Measurements from ENCODE around the gene RNF13. TPM values are rescaled to one million over a fixed set of nuclear protein-coding genes. Genes with fewer than 3 reads are reported as not detected.

The RNF13 gene
- total RNA-seq, 3 donors from 2014 or later: 52.6 to 85.0 (median 64.9) TPM

DNA sequence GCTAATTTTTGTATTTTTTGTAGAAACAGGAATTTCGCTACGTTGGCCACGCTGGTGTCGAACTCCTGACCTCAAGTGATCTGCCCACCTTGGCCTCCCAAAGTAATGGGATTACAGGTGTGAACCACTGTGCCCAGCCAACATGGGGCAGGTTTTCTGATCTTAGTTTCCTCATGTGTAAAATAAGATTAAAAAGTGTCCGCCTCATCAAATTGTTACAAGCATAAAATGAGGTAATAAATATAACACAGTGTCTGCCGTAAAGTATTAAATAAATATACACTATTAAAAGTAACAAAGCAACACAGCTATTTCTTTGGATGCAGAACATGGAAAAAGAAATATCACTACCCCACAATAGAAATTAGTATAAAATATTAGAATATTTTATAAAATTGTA, 44.3 kb upstream of the RNF13 start:
- Histone ChIP-seq H3K9me3 (no peaks in the 10 kb centered on the region), H3K36me3 (ENCODE audit: low read depth) (no peaks in the 10 kb centered on the region), H3K4me1 (ENCODE audit: low read depth) (no peaks in the 10 kb centered on the region), H3K4me3 (no peak overlapping the region)
- ATAC-seq: no peak
- intact Hi-C loops (cut with DNase I, micrococcal nuclease): no loop called here
- TF ChIP-seq, protein P1, sequence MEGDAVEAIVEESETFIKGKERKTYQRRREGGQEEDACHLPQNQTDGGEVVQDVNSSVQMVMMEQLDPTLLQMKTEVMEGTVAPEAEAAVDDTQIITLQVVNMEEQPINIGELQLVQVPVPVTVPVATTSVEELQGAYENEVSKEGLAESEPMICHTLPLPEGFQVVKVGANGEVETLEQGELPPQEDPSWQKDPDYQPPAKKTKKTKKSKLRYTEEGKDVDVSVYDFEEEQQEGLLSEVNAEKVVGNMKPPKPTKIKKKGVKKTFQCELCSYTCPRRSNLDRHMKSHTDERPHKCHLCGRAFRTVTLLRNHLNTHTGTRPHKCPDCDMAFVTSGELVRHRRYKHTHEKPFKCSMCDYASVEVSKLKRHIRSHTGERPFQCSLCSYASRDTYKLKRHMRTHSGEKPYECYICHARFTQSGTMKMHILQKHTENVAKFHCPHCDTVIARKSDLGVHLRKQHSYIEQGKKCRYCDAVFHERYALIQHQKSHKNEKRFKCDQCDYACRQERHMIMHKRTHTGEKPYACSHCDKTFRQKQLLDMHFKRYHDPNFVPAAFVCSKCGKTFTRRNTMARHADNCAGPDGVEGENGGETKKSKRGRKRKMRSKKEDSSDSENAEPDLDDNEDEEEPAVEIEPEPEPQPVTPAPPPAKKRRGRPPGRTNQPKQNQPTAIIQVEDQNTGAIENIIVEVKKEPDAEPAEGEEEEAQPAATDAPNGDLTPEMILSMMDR (IDR thresholded peaks at IDR 0.05): no peak
- no peak for DNase-seq

DNA sequence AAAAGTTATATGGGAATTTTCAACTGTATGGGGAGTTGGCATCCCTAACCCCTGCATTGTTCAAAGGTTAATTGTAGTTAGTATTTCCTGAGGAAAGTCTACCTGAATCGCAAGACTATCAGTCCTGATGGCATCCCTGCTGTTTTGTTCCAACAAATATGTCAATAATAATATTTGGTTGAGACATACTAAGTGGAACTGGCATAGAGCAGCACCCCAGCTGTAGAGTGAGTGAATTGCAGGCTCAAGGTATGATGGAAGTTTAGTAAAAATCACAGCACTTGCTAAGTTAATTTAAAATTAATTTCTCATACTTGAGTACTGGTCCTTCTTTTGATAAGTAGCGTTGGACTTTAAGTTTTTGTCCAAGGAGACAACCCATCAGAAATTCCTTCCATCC, 42.8 kb upstream of the RNF13 start:
- intact Hi-C loops (cut with DNase I, micrococcal nuclease): loop anchor here in 1 of 2 donors (10.0 kb wide), 1 partner anchor 255 kb away; no protein-coding TSS in a partner anchor
- no peak for ATAC-seq
- no peak overlapping the region for H3K4me3 ChIP-seq
- TF ChIP-seq, protein P1 (IDR thresholded peaks at IDR 0.05): no peak
- DNase-seq: no peak
- no peaks in the 10 kb centered on the region for H3K36me3 ChIP-seq (ENCODE audit: low read depth)
- no peaks in the 10 kb centered on the region for H3K4me1 ChIP-seq (ENCODE audit: low read depth)
- no peaks in the 10 kb centered on the region for H3K9me3 ChIP-seq

DNA sequence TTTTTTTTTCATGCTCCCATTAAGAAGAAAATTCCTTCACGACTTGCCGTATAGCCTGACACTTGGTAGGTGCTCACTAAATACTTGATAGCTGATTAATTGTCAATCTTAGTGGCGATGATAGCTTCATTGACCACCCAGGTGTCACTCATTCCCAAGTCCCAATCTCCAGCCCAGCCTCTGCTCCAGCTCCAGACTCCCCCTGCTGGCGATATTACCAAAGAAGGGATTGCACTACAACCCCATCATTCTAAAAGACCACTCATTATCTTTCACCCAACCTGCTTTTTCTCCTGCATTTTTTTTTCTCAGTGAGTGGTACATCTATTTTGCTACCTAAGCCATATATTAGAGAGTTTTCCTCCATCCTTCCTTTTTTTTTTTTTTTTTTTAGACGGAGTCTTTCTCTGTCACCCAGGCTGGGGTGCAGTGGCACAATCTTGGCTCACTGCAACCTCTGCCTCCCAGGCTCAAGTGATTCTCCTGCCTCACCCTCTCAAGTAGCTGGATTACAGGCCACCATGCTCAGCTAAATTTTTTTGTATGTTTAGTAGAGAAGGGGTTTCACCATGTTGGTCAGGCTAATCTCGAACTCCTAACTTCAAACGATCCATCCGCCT, 41.3 kb upstream of the RNF13 start:
- Histone ChIP-seq H3K4me3 (no peak overlapping the region), H3K36me3 (ENCODE audit: low read depth) (no peaks in the 10 kb centered on the region), H3K9me3 (no peaks in the 10 kb centered on the region), H3K4me1 (ENCODE audit: low read depth) (no peaks in the 10 kb centered on the region)
- intact Hi-C loops (cut with DNase I, micrococcal nuclease): loop anchor here in 1 of 2 donors (10.0 kb wide), 1 partner anchor 257 kb away; no protein-coding TSS in a partner anchor
- TF ChIP-seq, protein P1 (IDR thresholded peaks at IDR 0.05): no peak
- DNase-seq (peak in 2 of 3 donors; percentile 31 to 77), ATAC-seq (peak; percentile 48)

DNA sequence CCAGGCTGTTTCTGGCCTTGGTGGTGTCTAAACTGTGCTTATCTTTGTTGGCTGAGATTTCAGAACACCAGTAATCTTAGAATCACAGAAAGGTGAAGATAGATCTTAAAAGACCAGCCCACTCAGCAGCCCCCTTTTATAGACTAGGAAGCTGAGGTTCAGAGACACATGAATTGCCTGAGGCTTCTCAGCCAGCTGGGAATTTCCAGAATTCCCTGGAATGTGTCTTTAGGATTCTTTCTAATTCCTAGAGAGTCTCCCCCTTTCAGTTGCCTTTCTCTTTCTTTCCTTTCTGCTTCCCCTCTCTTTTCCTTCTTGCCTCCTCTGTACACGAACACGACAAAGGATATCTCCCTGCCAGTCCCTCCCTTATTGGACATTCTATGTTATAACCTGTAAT, 40.2 kb upstream of the RNF13 start:
- H3K4me1 ChIP-seq (ENCODE audit: low read depth): no peaks in the 10 kb centered on the region
- no peaks in the 10 kb centered on the region for H3K36me3 ChIP-seq (ENCODE audit: low read depth)
- TF ChIP-seq, protein P1 (IDR thresholded peaks at IDR 0.05): no peak
- ATAC-seq: no peak
- intact Hi-C loops (cut with DNase I, micrococcal nuclease): loop anchor here in 1 of 2 donors (10.0 kb wide), 1 partner anchor 258 kb away; no protein-coding TSS in a partner anchor
- DNase-seq: no peak
- no peak overlapping the region for H3K4me3 ChIP-seq
- no peaks in the 10 kb centered on the region for H3K9me3 ChIP-seq

DNA sequence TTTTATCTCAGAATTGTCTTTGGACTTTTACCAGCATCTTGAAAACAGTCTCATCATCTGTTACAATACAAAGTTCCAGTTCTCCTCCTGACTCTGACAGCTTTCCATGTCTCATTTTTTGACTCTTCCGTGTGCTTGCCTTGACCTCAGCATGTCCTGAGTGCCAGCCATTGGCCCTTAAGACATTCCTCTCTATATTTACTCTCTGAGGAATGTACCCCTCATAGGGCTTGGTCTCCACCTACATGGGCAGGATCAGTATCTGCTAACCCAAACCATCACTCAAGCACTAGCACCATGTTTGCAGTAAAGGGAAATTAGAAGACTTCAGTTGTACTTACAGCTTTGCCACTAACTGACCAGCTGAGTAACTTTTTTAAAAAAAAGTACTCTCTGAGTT, 36.8 kb upstream of the RNF13 start:
- no peaks in the 10 kb centered on the region for H3K36me3 ChIP-seq (ENCODE audit: low read depth)
- no peaks in the 10 kb centered on the region for H3K4me1 ChIP-seq (ENCODE audit: low read depth)
- no peak for DNase-seq
- no peak overlapping the region for H3K4me3 ChIP-seq
- no peak for ATAC-seq
- H3K9me3 ChIP-seq: no peaks in the 10 kb centered on the region
- TF ChIP-seq, protein P1 (IDR thresholded peaks at IDR 0.05): no peak
- intact Hi-C loops (cut with DNase I, micrococcal nuclease): loop anchor here in 1 of 2 donors (10.0 kb wide), 1 partner anchor 261 kb away; no protein-coding TSS in a partner anchor

Data from mucosa of descending colon (tissue), 3 donors.